HG03103 (cell line): ENCODE results near the gene SNHG17.
"Not testable (repeated sequence)": the region's sequence is repeated elsewhere in the genome, so short reads cannot be mapped to it uniquely, and the experiment has no call there.

Source experiments
- ATAC-seq: cut with Tn5 transposase; IDR thresholded peaks from one replicate; pipeline ENCODE4 v1.9.1; 2021; ENCODE audit warnings: low read depth; ENCODE audit not compliant: unreplicated experiment

SNHG17 gene

DNA sequence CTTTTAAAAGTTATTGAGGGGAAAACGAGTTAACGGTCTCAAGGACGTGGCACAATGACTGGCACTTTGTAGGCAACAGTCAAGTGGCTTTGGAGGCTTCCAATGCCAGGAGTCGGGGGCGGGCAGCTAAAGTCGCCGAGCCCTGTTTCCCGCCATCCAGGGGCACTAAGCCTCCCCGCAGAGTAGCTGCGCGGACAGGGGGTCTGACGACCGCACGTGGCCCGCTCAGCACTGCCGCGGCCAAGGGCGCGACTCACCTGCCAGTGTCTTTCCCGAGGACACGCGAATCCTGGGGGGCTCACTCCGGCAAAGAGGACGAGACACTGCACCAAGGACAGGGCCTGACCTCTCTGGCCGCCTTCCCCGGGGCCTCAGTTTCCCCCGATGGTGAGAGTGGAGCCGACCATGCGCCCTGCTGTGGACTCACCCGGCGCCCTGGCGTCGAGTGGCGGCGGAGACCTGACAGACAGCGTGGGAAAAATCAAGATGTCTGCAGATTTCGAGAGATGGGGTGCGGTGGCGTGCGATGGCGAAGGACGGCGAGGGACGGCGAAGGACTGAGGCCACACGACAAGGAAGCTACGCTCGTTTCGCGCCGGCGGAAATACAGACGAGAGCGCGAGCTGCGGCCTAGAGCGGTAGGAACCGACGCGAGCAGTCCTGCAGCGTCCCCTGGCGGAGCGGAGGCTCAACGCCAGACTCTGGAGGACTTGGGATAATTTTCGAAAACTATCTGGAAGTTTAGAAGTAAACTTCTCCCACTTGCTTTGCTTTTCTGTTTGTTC, at the start of gene SNHG17:
TSS of gene SNHG17 (minus strand) at position 559 of the 785 bp plus-strand sequence.
- no peak for ATAC-seq

DNA sequence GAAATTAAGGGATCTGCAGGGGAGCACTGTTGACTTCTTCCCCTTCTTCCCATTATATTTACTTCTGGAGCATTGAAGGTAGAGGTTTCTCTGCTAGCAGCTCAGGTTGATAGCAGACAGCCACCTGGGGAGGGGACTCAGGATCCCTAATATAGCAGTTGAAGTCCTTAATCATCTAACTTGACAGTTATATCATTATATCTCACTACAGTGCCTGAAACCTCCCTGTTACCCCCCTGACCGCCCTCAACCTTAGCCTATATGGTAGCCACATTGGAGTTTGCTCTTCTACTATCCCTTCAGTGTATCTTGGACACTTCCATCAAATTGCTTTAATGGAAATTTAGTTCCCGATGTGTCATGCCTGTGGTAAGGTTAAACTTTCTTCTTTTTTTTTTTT, 44.5 kb upstream of the SNHG17 start:
- ATAC-seq, result no peak

DNA sequence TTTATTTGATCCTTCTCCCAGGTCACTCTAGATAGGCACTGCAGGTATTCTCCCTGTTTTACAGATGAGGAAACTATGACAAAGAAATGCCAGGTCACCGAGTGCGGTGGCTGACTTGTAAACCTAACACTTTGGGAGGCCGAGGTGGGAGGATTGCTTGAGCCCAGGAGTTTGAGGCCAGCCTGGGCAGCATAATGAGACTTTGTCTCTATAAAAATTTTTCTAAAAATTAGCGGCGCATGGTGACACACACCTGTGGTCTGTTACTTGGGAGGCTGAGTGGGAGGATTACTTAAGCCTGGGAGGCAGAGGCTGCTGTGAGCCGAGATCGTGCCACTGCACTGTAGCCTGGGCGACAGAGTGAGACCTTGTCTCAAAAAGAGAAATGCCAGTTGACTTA, 42.6 kb upstream of the SNHG17 start:
- ATAC-seq, result no peak

DNA sequence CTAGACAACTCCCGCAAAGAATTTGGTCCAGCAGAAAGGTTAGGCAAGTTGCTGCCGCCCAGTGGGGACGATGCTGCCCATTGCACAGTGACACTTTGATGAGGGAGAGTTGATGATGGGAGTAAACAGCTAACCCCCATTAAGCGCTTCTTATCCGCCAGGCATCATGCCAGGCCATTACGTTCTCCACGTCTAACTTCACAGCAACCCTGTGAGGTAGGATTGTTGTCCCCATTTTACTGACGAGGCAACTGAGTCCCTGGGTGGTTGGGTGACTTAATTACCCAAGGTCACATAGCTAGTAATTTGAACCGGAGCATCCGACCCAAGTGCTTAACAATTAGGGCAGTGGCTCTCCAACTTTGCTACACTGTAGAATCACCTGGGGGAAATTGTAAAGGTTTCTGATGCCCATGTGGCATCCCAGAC, 38.3 kb upstream of the SNHG17 start:
- no peak for ATAC-seq

DNA sequence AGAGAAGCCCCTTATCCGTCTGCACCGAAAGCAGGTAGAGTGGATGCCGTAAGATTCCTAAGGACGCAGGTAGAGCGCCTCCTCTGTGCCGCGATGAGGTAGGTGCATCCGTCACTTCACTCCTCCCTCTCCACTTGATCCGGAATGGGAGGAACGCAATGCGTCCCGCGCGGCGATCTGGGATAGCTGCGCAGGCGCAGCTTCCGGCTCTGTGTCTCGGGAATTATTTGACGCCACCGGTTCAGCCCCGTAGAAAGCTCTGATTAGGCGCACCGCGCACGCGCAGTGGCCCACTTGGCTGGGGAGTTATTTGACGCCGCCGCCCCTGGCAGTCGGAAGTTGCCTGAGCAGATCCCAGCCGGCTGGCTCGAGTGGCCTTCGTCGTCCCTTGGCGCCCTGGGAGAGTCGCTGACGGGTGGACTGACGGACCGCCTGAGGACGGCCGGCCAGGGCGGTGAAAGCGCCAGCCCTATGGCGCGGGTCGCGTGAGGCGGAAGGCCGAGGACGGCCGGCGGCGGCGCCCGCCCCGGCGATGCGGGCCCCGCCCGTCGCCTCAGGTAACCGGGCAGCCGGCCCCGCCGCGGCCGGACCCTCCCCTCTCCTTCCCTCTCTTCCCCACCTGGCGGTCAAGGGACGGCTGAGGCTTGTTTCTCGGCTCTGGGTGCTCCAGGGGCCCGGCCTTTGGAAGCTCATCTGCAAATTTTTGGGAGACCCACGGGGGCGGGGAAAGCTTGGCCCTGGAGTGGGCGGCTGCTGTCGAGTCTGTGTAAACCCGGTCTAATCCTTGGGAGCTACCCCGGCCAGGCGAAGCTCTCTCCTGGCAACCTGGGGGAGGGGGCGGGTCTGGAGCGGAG, 37.6 kb upstream of the SNHG17 start, which contains the start of gene RALGAPB:
TSS of gene RALGAPB (plus strand) at position 331 of the 854 bp plus-strand sequence. CDS start 15,590 bp downstream, outside the sequence.
- peak; percentile 83 for ATAC-seq

DNA sequence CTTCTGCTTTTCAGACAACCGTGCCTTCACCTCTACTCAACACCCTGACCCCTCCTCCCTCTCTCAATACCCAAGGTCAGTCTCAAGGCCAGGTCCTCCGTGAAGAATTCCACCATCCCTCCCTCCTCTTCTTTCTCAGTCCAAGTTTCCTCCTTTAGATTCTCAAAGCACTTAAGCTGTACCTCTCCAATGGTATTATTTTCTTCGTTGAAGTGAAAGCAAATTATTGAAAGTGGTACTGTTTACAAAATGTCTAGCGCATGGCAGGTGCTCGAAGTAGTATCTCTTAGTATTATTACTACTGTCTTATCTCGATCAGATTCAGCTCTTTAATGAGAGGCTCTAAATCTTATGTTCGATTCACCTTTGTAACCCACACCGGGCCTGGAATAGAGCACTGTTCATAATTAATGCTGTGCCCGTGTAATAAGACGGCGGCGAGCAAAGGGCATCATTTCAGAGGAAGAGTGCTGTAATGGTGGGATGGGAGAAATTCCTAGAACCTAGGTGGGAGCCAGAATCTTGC, 36.9 kb upstream of the SNHG17 start:
- no peak for ATAC-seq

DNA sequence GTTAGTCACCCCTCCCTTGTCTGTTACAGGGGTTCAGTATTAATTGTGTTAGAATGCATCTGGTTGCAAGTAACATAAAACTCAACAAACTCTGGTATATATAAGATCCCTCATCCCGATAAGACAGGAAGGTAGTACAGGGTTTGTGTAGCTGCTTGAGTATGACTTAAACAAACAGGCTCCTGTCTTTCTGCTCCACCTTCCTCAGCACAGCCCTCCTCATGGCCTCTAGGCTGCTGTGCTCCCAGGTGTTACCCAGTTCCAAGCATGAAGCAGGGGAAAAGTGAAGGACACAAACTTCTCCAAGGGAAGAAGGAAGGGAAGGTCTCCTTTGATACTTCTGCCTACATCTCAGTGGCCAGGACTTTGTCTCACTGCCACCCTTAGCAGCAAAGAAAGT, 36.1 kb upstream of the SNHG17 start:
- ATAC-seq, result no peak

DNA sequence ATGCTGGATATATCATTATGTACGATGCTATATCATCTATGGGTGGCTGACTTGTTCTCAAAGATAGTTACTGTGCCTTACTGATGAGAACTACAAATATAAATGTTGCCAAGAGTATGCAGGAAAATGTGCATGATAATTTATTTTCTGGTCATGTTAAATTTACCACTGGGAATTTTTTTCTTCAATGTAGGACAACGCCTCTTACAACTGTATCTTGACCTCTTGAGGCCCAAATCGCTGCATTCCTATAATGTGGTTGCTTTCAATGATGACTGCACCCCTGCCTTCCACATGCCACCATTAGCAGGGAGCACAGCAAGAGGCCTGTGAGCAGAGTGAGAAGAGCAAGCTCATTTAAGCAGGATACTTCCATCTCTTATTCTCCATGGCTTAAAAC, 31.9 kb upstream of the SNHG17 start:
- no peak for ATAC-seq

DNA sequence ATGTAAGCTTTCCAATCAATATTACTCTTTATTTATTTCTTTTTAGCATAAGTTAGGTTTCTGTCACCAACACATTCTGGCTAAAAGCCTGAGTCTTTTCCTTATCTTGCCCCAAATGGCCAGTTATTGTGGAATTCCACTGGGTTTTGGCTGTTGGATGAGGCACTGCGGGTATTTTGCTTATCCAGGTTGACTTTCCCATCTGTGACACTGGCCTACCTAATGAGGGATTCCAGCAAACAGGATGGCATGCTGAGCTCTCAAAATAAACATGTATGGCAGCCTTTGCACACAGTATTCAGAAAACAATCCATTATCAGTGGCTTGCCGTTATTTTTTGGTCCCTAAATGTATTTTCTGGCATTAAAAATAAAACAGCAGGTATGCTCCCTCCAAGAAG, 31.0 kb upstream of the SNHG17 start:
- ATAC-seq, result no peak

DNA sequence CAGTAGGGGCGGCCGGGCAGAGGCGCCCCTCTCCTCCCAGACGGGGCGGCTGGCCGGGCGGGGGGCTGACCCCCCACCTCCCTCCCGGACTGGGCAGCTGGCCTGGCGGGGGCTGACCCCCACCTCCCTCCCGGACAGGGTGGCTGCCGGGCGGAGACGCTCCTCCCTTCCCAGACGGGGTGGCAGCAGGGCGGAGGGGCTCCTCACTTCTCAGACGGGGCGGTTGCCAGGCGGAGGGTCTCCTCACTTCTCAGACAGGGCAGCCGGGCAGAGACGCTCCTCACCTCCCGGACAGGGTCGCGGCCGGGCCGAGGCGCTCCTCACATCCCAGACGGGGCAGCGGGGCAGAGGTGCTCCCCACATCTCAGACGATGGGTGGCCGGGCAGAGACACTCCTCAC, 26.4 kb upstream of the SNHG17 start:
- not testable (repeated sequence) for ATAC-seq

DNA sequence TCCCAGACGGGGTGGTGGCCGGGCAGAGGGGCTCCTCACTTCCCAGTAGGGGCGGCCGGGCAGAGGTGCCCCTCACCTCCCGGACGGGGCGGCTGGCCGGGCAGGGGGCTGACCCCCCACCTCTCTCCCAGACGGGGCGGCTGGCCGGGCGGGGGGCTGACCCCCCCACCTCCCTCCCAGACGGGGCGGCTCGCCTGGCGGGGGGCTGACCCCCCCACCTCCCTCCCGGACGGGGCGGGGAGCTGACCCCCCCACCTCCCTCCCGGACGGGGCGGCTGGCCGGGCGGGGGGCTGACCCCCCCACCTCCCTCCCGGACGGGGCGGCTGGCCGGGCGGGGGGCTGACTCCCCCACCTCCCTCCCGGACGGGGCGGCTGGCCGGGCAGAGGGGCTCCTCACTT, 26.0 kb upstream of the SNHG17 start:
- ATAC-seq, result not testable (repeated sequence)

DNA sequence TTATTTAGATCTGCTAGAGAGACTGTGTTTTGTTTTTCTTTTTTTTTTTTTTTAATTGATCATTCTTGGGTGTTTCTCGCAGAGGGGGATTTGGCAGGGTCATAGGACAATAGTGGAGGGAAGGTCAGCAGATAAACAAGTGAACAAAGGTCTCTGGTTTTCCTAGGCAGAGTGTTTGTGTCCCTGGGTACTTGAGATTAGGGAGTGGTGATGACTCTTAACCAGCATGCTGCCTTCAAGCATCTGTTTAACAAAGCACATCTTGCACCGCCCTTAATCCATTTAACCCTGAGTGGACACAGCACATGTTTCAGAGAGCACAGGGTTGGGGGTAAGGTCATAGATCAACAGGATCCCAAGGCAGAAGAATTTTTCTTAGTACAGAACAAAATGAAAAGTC, 25.5 kb upstream of the SNHG17 start:
- not testable (repeated sequence) for ATAC-seq

DNA sequence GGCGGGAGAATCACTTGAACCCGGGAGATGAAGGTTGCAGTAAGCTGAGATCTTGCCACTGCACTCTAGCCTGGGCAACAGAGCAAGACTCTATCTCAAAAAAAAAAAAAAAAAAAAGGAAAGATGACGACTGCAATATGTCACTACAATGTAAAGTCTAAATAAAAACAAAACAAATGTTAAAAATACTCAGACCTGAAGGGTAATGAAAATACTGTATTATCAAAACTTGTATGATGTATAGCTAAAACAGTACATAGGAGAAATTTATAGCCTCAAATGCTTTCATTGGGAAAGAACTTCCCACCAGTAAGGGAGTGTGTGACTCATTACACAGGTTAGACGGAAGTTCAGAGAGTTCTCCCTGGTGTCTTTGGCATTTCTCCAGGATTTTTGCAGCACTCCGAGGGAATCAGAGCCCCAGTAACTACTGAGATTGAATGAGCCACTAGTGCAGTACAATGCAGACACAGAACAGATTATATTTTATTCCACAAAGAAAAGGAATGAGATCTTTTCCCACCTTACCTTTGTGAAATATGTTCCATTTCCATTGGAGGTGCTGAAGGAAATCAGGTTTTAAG, 25.0 kb upstream of the SNHG17 start:
- ATAC-seq, result no peak

DNA sequence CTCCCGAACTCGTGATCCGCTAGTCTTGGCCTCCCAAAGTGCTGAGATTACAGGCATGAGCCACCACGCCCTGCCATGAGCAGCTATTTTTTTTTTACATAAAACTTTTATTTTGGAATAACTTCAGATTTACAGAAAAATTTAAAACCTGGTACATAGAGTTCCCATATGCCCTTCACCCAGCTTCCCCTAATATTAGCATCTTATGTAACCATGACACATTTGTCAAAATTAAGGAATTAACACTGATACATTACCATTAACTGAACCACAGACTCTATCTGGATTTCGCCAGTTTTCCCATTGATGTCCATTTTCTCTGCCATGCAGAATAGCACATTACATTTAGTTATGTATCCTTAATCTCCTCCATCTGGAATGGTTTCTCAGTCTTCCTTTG, 23.2 kb upstream of the SNHG17 start:
- no peak for ATAC-seq

DNA sequence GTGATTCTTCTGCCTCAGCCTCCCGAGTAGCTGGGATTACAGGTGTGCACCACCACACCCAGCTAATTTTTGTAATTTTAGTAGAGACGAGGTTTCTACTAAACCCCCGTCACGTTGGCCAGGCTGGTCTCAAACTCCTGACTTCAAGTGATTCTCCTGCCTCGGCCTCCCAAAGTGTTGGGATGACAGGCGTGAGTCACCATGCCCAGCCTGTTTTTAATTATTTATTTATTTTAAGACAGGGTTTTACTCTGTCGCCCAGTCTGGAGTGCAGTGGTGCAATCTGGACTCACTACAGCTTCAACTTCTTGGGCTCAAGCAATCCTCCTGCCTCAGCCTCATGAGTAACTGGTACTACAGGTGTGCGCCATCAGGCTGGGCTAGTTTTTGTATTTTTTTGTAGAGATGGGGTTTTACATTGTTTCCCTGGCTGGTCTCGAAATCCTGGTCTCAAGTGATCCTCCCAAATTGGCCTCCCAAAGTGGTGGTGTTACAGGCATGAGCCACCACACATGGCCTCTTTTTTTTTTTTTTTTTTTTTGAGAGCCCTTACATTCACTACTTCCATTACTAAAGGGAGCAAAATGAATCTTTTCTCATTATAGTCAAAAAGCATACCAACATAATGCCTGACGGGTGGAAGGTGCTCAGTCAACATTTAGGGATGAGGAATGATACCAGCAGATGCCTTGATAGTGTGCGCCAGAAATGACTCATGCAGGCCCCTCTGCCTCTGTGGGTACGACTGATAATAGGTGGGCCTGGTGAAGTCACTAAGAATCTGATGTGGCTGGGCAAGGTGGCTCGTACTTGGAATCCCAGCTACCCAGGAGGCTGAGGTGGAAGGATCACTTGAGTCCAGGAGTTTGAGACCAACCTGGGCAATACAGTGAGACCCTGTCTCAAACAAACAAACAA, 19.7 kb upstream of the SNHG17 start:
- no peak for ATAC-seq

DNA sequence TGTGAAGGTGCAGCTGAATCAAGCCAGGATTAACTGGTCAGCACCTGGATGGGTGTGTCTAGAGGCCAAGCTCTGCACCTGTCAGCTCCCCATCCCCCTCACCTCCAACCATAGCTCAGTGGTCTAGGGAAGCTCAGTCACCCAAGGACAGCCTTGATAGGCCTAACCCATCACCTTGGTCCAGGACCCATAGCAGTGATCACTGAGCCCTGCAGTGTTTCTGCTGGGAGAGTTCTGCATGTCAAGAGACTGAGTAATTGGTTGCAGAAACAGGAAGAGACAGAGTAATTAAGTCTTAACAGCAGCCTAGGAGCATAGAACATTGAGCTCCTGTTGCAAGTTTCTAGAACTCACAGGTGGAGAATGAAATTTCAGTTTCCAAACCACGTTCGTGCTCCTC, 18.8 kb upstream of the SNHG17 start:
- peak; percentile 77 for ATAC-seq

DNA sequence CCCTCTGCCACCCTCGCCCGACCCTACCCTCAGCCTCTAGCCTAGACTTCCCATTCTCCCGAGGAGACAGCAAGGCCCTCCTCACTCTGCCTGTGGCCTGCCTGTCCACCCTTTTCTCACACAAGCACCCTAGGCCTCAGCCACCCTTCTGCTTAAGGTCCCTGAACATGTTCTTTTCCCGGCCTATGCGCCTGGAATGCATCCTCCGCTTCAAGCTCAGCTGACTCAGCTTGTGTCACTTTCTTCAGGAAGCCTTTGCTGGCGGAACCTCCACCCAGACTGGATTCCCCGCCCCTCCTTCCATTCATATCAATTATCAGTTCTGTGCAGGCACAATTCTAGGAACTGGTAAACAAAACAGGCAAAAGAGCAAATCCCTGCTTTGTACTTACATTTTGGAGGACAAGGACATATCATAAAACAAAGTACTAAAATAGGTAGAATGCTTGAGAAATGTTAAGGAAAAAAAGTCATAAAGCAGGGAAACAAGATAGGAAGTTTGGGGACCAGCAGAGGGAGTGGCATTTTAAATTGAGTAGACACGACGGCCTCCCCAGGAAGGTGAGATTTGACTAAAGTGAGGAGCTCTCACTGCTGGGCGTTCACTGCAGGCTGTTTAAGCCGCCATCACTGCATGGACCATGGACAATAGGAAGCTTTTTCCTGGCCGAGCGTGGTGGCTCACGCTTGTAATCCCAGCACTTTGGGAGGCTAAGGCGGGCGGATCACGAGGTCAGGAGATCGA, 17.9 kb upstream of the SNHG17 start:
- no peak for ATAC-seq

DNA sequence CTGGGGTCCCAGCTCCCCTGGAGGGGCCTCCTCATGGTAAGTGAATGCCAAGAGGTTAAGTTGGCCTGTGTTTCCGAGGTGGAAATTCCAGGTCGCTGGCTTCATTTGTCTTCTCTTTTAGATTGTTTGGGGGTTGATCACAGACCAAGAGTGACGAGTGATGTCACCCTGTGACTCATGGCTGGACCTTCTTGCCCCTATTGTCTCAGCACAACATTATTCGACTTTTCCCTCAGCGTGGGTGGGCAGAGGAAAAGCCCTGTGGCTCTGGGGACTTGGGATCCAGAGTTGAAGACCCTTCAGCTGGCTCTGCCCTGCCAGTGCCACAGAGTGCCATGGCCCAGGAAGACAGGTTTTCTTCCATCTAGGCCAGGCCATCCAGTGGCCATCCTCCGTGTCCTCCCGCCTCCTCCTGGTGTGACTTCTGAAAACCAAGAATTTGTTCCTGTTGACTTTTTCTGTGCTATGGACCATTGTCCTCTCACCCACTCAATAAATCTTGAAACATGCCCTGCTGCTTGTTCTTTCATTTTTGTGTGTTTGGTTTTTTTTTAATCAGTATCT, 15.4 kb upstream of the SNHG17 start:
- no peak for ATAC-seq

DNA sequence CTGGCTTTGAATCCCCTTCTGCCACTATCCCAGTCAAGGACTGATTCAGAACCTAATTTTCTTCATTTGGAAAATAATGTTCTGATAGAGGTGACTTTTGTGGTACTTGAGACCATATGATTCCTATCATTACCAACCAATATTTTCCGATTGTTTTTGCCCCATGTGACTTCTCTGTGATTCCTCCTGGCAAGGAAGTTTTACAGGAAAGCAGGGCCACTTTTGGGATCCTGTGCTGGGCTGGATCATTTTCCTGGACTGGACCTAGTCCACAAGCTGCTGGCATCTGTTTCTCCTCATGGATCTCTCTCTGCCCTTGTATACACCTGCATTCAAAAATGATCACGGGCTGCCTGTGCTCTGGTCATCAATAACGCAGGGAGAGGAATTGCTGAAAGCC, 13.9 kb upstream of the SNHG17 start:
- ATAC-seq, result no peak
